GM19035 (cell line): ENCODE measurements around the gene CDK5RAP3.
"Not testable (repeated sequence)": the region's sequence is repeated elsewhere in the genome, so short reads cannot be mapped to it uniquely, and the experiment has no call there.

Experiments
- ATAC-seq: cut with Tn5 transposase; IDR thresholded peaks from one replicate; pipeline ENCODE4 v1.9.1; 2021; ENCODE audit not compliant: unreplicated experiment

The CDK5RAP3 gene

GRCh38 chr17:47973541-47973940, 2.6 kb downstream of the CDK5RAP3 start:
- ATAC-seq, result no peak

GRCh38 chr17:47975189-47975822, 4.4 kb downstream of the CDK5RAP3 start:
- ATAC-seq, result no peak

- no peak for ATAC-seq
Measured at GRCh38 chr17:47975823-47976205, 4.9 kb downstream of the CDK5RAP3 start.

GRCh38 chr17:47978324-47978723, 7.4 kb downstream of the CDK5RAP3 start:
- no peak for ATAC-seq

- ATAC-seq, result no peak
Measured at GRCh38 chr17:47980541-47980940, 9.6 kb downstream of the CDK5RAP3 start.

- ATAC-seq, result no peak
Measured at GRCh38 chr17:47981462-47981861, 10.5 kb downstream of the CDK5RAP3 start.

GRCh38 chr17:47982091-47982617, 11.2 kb downstream of the CDK5RAP3 start:
- no peak for ATAC-seq

GRCh38 chr17:47982645-47983390, 11.9 kb downstream of the CDK5RAP3 start:
- ATAC-seq, result no peak

- no peak for ATAC-seq
Measured at GRCh38 chr17:47983492-47984223, 12.7 kb downstream of the CDK5RAP3 start.

- no peak for ATAC-seq
Measured at GRCh38 chr17:47986520-47986919, 15.6 kb downstream of the CDK5RAP3 start.

GRCh38 chr17:47987240-47987835, 16.4 kb downstream of the CDK5RAP3 start:
- no peak for ATAC-seq

GRCh38 chr17:47988445-47988844, 17.5 kb downstream of the CDK5RAP3 start:
- not testable (repeated sequence) for ATAC-seq

GRCh38 chr17:47989159-47989558, 18.2 kb downstream of the CDK5RAP3 start:
- ATAC-seq, result no peak

GRCh38 chr17:47989700-47990099, 18.8 kb downstream of the CDK5RAP3 start:
- no peak for ATAC-seq

- no peak for ATAC-seq
Measured at GRCh38 chr17:47990962-47991731, 20.2 kb downstream of the CDK5RAP3 start.

- ATAC-seq, result no peak
Measured at GRCh38 chr17:47992216-47992615, 21.3 kb downstream of the CDK5RAP3 start.

GRCh38 chr17:47993031-47993564, 22.2 kb downstream of the CDK5RAP3 start:
- ATAC-seq, result no peak

- ATAC-seq, result no peak
Measured at GRCh38 chr17:47993964-47994363, 23.1 kb downstream of the CDK5RAP3 start.

GRCh38 chr17:47994724-47995123, 23.8 kb downstream of the CDK5RAP3 start:
- ATAC-seq, result no peak

GRCh38 chr17:47995241-47995935, 24.5 kb downstream of the CDK5RAP3 start:
- ATAC-seq, result no peak
